Left renal cortex interstitium (tissue), 4 donors: Measurements from ENCODE around the gene PATE1. TPM values are rescaled to one million over a fixed set of nuclear protein-coding genes. Genes with fewer than 3 reads are reported as not detected.

Source experiments
- DNase-seq, 4 donors: peaks; one replicate each; pipeline ENCODE4 v3.0.0-alpha.2; 2013; ENCODE audit warnings: low read depth in 4 of 4, low spot score in 2 of 4, missing footprints in 1 of 4
- polyA plus RNA-seq, 4 donors: library from polyadenylated mRNA; unstranded; fragments of 120-200 nt; gene quantifications; one replicate each; pipeline ENCODE4 v1.2.1, GENCODE V29; 2013; ENCODE audit not compliant: insufficient read length in 4 of 4

Gene PATE1
- polyA plus RNA-seq, 4 donors = not detected

GRCh38 chr11:125787827-125788226, 41.7 kb downstream of the PATE1 start, which contains the start of gene PATE3:
Gene PATE3, plus strand, starts transcription at chr11:125788127. Its CDS starts 25 bp downstream, at chr11:125788152.
- no peak for DNase-seq

DNA sequence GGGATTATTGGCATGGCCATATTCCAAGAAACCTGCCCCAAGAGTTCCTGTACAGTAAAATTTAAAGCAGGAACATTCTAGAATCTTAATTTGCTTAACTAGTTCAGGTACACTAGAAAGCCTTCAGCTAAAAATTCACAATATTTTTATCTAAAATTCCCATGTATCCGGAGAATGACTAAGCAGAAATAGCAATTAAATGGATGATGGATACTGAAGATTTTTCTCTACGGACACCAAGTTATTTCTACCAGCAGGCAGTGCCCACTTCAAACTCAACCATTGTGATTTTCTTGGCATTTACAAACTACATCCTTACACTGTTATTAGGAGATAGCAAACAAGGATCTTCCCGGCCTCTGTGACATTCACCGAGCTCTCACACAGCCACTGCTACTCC, 44.7 kb downstream of the PATE1 start:
- no peak for DNase-seq

DNA sequence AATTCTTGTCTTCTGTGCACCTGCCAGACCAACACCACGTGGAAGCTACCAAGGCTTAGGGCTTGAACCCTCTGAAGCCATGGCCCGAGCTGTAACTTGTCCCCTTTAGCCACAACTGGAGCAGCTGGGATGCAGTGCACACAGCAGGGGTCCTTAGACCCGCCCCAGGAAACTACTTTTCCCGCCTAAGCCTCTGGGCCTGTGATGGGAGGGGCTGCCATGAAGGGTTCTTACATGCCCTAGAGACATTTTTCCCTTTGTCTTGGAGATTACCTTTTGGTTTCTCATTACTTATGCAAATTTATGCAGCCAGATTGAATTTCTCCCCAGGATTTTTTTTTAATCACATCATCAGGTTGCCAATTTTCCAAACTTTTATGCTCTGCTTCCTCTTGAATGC, 51.6 kb downstream of the PATE1 start:
- no peak for DNase-seq

Other genes with a start within 250 kb of the PATE1 start
- 100 to 1,000 TPM; 108 to 131 (median 110) TPM for gene EI24, start 176.8 kb upstream of the PATE1 start, polyA plus RNA-seq
- gene STT3A, start 153.4 kb upstream of the PATE1 start, polyA plus RNA-seq = 100 to 1,000 TPM; 189 to 201 (median 194) TPM
- 10 to 100 TPM; 25.4 to 29.6 (median 27.2) TPM for gene CHEK1, start 121.1 kb upstream of the PATE1 start, polyA plus RNA-seq
- gene ACRV1, start 65.4 kb upstream of the PATE1 start, polyA plus RNA-seq = 1 to 10 TPM in 1 of 4 donors, under 1 TPM in 3; 0.29 to 1.6 (median 0.64) TPM
- gene PATE2, start 32.5 kb downstream of the PATE1 start, polyA plus RNA-seq = under 1 TPM in 2 of 4 donors, not detected in 2; 0.08 to 0.27 TPM
- not detected for gene PATE3, start 41.8 kb downstream of the PATE1 start, polyA plus RNA-seq
- gene PATE4, start 87.0 kb downstream of the PATE1 start, polyA plus RNA-seq = under 1 TPM in 1 of 4 donors, not detected in 3; 0.30 TPM
- gene HYLS1, start 141.4 kb downstream of the PATE1 start, polyA plus RNA-seq = 10 to 100 TPM; 11.4 to 12.1 (median 11.8) TPM
- 10 to 100 TPM; 16.1 to 18.2 (median 17.3) TPM for gene PUS3, start 156.9 kb downstream of the PATE1 start, polyA plus RNA-seq
- gene DDX25, start 158.2 kb downstream of the PATE1 start, polyA plus RNA-seq = 1 to 10 TPM; 3.1 to 6.9 (median 5.8) TPM
- gene VSIG10L2, start 199.8 kb downstream of the PATE1 start, polyA plus RNA-seq = not detected